Activated T-cell treated with anti-CD3 and anti-CD28 coated beads, Interleukin-2, amount 50 U/mL, for 4 hours (primary cell): Measurements from ENCODE around the gene GRK5. TPM values are rescaled to one million over a fixed set of nuclear protein-coding genes. Genes with fewer than 3 reads are reported as not detected.

ENCODE experiments used
- ATAC-seq, 2 donors: fragments of 200-7000 bp; cut with Tn5 transposase; one replicate each; pipeline ENCODE4 v1.10.0; 2021
- DNase-seq: peaks from one replicate; pipeline ENCODE4 v3.0.0-alpha.2; 2020
- H3K27me3 Mint-ChIP-seq: one replicate; pipeline ENCODE4 v1.8.0; 2021; ENCODE audit warnings: low read depth, mixed read lengths
- H3K36me3 Mint-ChIP-seq: one replicate; pipeline ENCODE4 v1.8.0; 2022; ENCODE audit warnings: mixed read lengths; ENCODE audit not compliant: insufficient read depth
- H3K4me1 Mint-ChIP-seq: one replicate; pipeline ENCODE4 v1.8.0; 2021; ENCODE audit warnings: low read depth, mixed read lengths
- H3K4me3 Mint-ChIP-seq: one replicate; pipeline ENCODE4 v1.8.0; 2021; ENCODE audit warnings: mild to moderate bottlenecking, moderate library complexity, mixed read lengths
- H3K9me3 Mint-ChIP-seq: one replicate; pipeline ENCODE4 v1.8.0; 2021; ENCODE audit warnings: mixed read lengths
- total RNA-seq, 3 donors: library from RNA; stranded (reverse); gene quantifications; one replicate each; pipeline ENCODE4 v1.2.1, GENCODE V29; 2021

GRK5 gene
- total RNA-seq, 3 donors from 2014 or later, result 14.0 to 15.6 (median 15.3) TPM

DNA sequence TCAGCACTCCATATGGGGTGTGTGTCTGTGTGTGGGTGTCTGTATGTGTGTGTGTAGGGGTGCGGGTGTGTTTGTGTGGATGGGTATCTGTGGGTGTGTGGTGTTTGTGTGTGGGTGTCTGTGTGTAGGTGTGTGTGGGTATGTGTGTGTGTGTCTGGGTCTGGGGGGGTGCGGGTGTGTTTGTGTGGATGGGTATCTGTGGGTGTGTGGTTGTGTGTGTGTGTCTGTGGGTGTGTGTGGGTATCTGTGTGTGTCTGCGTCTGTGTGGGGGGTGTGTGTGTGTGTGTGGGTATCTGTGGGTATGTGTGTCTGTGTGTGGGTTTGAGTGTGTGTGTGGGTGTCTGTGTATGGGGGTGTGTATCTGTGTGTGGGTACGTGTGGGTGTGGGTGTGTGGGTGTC lies 186.5 kb downstream of the GRK5 start:
- ATAC-seq, result no peak
- peaks cover 16% of the 10 kb centered on the region for H3K4me1 Mint-ChIP-seq

DNA sequence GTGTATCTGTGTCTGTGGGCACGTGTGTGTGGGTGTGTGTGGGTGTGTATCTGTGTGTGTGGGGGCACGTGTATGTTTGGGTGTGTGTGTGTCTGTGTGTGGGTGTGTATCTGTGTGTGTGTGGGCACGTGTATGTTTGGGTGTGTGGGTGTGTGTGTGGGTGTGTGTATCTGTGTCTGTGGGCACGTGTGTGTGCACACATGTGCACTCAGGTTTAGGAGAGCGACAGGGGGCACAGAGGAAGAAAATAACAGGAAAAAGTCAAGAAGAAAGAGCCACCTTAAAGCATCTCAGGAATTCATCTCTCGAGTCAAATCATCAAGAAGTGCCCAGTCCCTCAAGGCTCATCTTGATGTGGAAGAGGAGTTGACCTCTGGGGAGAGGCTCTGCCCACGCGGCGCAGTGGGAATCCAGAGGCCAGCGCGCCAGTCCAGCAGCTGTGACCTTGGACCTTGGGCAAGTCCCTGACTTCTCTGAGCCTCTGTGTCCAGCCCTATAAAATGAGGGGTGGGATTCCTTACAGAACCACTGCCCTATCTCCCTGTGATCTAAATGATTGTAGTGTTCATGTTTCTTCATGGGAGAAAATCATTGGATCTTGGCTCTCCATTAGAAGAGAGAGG lies 187.4 kb downstream of the GRK5 start:
- Mint-ChIP-seq H3K4me1 (peaks cover 16% of the 10 kb centered on the region), H3K4me3 (no peak overlapping the region), H3K27me3 (no peaks in the 10 kb centered on the region), H3K9me3 (no peaks in the 10 kb centered on the region), H3K36me3 (peaks cover 17% of the 10 kb centered on the region)
- no peak for DNase-seq
- ATAC-seq, result no peak

More for the DNA sequence above, 186.5 kb downstream of the GRK5 start:
- Mint-ChIP-seq H3K27me3 (no peaks in the 10 kb centered on the region), H3K9me3 (no peaks in the 10 kb centered on the region), H3K36me3 (peaks cover 11% of the 10 kb centered on the region), H3K4me3 (no peak overlapping the region)
- DNase-seq, result no peak

DNA sequence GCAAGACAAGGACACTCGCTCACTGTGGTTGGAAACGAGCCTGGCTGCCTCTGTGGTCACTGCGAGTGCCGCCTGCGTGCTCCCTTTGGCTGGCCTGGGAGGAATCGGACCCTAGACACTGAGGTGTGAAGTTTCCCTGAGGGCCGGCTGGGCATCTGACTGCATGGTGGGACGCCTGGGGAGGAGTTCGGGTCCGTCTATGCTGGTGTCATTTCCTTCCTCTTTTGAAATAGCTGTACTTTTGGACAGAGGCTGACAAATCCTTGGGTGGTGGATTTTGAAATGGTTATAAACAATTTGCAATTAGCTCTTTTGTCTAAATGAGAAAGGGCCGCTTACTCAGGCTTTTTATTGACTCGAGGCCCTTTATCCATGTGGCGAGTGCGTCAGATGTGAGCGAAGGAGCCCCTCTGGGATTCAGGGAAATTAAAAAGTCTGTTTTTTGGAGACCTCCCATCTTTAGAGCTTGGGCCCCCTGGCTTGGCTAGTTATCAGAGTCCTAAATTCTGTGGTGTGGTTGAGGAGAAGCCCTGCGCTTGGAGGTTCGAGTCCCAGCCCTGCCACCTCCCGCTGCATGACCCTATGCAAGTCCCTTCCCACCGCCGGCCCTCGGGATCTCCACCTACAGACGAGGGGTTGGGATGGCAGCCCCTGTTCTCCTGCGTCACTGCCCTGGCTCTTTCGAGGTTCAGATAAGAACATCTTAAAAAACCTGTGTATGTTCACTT lies 188.1 kb downstream of the GRK5 start:
- Mint-ChIP-seq H3K9me3 (no peaks in the 10 kb centered on the region), H3K27me3 (no peaks in the 10 kb centered on the region), H3K36me3 (peaks cover 20% of the 10 kb centered on the region), H3K4me1 (peaks cover 16% of the 10 kb centered on the region), H3K4me3 (no peak overlapping the region)
- ATAC-seq (no peak), DNase-seq (no peak)

DNA sequence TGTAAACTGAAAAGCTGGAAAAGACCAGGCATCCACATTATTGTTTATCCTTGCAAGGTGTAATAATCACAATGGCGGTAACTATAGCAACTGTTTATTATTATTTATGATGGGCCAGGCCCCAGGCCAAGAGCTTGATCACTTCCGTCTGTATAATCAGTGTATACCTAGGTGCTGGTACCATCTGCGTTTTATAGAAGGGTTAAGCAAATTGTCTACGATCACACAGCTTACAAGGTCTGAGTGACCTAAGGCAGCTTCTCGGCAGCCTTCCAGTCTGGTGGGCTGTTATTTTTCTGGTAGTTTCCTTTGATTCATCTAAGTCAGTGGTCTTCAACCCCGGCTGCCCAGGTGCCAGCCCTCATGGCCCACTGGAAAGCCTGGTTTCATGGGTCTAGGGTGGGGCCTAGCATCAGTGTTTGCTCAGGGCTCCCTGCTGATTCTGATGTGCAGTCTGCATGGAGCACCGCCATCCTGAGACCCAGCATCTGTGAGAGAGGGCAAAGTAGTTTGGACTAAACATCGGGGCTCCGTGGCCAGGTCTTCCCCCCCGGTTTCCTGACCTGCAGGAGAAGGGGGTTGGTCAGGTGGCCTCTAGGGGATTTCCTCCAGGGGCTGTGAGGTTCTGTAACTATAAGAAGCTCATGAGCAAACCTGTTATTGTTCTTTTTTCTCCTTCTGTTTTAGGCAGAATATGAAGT lies 188.8 kb downstream of the GRK5 start:
- DNase-seq (no peak), ATAC-seq (no peak)
- H3K27me3 Mint-ChIP-seq, result no peaks in the 10 kb centered on the region
- H3K9me3 Mint-ChIP-seq, result no peaks in the 10 kb centered on the region
- peaks cover 16% of the 10 kb centered on the region for H3K36me3 Mint-ChIP-seq
- no peak overlapping the region for H3K4me3 Mint-ChIP-seq
- H3K4me1 Mint-ChIP-seq, result peaks cover 16% of the 10 kb centered on the region

DNA sequence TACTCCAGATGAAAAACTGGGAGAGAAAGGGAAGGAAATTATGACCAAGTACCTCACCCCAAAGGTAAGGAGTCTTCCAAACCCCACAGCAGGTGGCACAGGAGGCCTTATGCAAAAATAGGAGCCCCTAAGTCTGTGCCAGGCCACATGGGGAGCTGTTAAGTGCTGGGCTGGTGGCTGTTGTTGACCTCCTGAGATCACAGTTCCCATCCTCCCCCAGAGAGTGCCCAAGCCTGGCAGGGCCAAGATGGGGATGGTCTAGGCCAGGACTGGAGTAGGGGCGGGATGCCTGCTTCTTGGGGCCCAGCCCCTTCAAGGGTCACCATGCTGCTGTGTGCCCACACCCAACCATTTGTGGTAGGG lies 189.3 kb downstream of the GRK5 start:
- no peak overlapping the region for H3K4me3 Mint-ChIP-seq
- no peak for ATAC-seq
- no peaks in the 10 kb centered on the region for H3K9me3 Mint-ChIP-seq
- H3K36me3 Mint-ChIP-seq, result peaks cover 15% of the 10 kb centered on the region
- peaks cover 16% of the 10 kb centered on the region for H3K4me1 Mint-ChIP-seq
- no peak for DNase-seq
- no peaks in the 10 kb centered on the region for H3K27me3 Mint-ChIP-seq

DNA sequence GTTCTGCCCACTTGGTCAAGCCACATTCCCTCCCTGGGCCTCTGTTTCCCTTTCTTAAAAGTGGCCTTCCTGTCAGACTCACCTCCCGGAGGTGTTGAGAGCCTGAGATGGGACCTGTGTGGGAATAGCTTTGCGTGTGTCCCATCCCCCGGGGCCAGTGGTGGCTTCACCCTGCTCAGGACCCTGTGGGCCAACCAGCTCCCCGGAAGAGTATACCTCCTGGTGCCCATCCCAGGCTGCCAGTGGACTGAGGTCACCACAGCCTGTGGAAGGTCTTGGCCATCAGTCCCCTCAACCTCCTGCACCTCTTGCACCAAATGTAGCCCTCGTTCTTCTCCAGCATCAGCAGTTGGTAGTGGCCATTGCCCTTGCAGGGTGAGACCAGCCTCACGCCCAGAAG lies 190.0 kb downstream of the GRK5 start:
- H3K36me3 Mint-ChIP-seq, result peaks cover 15% of the 10 kb centered on the region
- H3K4me1 Mint-ChIP-seq, result peaks cover 16% of the 10 kb centered on the region
- no peak overlapping the region for H3K4me3 Mint-ChIP-seq
- DNase-seq (no peak), ATAC-seq (no peak)
- H3K9me3 Mint-ChIP-seq, result no peaks in the 10 kb centered on the region
- H3K27me3 Mint-ChIP-seq, result no peaks in the 10 kb centered on the region

DNA sequence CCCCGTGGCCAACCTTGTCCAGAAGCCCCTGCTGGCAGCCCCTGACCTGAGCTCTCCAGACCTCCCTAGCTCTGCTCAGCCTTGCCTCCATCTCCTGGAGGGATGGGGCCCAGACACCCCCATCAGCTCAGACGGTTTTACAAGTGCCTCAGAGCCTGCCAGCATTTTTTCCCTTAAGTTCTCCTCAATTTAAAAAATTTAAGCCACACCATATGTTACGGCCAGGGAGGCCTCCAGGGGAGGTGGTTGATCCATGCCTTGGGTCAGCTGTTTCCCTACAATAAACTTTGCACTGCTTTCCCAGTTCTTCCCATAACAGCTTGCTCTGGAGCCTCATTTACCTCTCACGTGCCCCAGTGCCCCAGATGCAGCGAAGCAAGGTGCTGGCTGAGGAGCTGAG lies 191.6 kb downstream of the GRK5 start:
- Mint-ChIP-seq H3K36me3 (peaks cover 15% of the 10 kb centered on the region), H3K27me3 (no peaks in the 10 kb centered on the region), H3K4me1 (peaks cover 11% of the 10 kb centered on the region), H3K4me3 (no peak overlapping the region), H3K9me3 (no peaks in the 10 kb centered on the region)
- ATAC-seq (no peak), DNase-seq (no peak)

DNA sequence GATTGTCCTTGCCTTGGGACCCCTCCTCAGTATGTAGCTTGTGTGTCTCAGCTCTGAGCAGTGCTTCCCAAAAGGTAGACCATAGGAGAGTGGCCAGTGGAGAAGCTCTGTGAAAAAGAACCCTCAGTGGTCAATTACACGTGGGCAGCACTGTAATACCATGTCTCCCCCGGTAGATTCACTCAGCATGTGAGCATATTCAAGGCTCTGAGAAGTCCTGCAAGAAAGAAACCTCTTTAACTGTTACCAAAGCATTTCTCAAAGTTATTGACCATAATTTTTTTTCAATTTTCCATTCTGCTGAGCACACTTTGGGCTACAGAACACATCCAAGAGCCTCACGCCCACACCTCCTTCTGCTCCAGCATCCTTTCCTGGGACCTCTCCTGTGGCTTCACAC lies 192.1 kb downstream of the GRK5 start:
- no peak for DNase-seq
- Mint-ChIP-seq H3K4me3 (no peak overlapping the region), H3K4me1 (peaks cover 7% of the 10 kb centered on the region), H3K27me3 (no peaks in the 10 kb centered on the region), H3K9me3 (no peaks in the 10 kb centered on the region), H3K36me3 (peaks cover 15% of the 10 kb centered on the region)
- no peak for ATAC-seq

DNA sequence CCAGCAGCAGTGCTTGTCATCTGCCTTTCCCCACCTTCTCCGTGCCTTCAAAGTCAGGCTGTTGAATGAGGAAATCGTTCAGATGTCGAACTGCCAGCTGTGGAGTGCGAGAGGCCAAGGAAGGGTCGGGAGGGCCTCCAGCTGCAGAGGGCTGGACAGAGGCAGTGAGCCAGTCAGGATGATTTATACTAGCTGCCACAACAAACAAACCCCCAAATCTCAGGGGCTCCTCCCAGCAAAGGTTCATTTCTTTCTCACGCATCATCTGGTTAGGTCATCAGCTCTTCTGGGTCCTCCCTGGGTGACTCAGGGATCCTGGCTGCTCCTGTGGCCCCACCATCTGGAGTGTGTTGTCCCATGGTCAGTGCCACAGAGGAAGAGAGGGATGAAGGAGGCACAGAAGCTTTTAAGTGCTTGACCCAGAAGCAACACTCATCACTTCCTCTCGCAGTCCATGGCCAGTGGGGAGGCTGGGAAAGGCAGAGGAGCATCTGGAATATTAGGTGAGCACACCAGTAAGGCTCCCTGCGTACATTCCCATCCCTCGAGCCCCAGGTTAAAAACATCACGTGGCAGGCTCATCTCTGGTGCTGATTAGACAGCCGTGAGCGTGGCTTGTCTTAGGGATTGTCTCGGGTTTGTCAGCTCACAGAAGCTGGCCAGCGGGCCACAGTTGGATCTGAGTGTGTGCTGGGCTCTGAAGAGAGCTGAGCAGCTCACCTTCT lies 194.5 kb downstream of the GRK5 start:
- ATAC-seq (no peak), DNase-seq (no peak)

DNA sequence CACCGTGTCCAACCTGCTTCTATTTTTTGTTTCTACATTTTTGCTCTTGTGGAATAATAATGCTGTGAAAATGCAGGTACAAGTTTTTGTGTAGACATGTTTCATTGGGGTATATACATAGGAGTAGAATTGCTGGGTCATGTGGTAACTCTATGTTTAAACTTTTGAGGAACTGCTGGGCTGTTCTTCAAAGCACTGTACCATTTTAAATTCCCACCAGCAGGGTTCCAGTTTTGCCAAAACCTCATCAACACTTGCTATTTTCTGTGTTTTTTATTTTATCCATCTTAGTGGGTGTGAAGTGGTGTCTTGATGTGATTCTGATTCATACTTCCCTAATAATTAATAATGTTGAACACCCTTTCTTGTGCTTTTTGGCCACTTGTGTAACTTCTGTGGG lies 196.6 kb downstream of the GRK5 start:
- no peaks in the 10 kb centered on the region for H3K27me3 Mint-ChIP-seq
- no peak for ATAC-seq
- H3K4me1 Mint-ChIP-seq, result no peaks in the 10 kb centered on the region
- H3K4me3 Mint-ChIP-seq, result no peak overlapping the region
- peaks cover 12% of the 10 kb centered on the region for H3K36me3 Mint-ChIP-seq
- no peaks in the 10 kb centered on the region for H3K9me3 Mint-ChIP-seq
- DNase-seq, result no peak

More for the DNA sequence above, 194.5 kb downstream of the GRK5 start:
- H3K4me3 Mint-ChIP-seq, result no peak overlapping the region
- no peaks in the 10 kb centered on the region for H3K27me3 Mint-ChIP-seq
- no peaks in the 10 kb centered on the region for H3K4me1 Mint-ChIP-seq
- H3K36me3 Mint-ChIP-seq, result peaks cover 15% of the 10 kb centered on the region
- no peaks in the 10 kb centered on the region for H3K9me3 Mint-ChIP-seq

DNA sequence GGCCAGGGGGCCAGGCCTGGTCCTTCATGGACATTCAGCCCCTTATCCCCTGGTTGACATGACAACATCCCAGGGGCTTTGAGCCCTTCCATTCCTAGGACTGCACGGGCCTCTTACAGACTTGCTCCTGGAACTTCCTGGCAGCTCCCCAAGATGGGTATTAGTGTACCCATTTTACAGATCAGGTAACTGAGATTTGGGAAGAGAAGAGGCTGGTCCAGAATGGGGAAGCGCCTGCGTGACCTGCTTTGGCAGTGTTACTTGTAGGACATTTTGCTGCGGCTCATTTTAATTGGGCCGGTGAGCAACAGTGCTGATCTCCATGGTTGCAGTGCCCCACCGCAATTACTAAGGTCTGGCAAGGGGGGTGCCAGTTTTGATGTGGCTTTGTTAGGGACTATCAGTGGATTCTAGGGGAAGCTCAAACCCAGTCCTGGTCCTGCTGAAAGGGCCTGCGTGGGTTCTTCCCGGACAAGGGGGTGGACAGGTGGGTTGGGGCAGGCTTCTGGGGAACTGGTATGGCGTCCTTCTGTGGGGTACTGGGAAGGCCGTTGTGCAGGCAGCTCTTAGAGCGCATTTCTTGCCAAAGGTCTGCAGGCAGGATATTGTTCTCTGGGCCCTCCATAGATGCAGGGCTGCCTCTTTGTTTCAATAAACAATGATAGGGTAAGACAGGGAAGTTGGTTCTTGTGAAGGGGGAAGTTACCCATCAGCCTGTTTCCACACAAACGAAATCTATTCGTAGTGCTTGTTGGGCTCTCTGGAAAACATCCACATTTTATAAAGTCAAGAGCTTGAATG lies 197.5 kb downstream of the GRK5 start:
- Mint-ChIP-seq H3K4me1 (no peaks in the 10 kb centered on the region), H3K4me3 (no peak overlapping the region), H3K27me3 (no peaks in the 10 kb centered on the region), H3K9me3 (no peaks in the 10 kb centered on the region), H3K36me3 (peaks cover 4% of the 10 kb centered on the region)
- ATAC-seq, result no peak
- DNase-seq, result no peak

DNA sequence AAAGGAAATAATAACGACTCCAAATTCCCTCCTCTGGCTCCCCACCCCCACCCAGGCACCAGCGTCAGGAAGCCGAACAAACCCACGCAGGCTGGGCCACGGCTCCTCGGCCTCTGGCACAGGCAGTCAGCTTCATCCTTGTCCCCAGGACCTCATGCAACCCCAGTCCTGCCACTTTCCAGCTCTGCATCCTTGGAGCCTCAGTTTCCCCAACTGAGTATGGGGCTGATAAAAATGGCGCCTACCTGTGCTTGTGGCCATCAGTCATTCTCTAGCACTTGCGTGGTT lies 198.1 kb downstream of the GRK5 start:
- H3K27me3 Mint-ChIP-seq, result no peaks in the 10 kb centered on the region
- no peak overlapping the region for H3K4me3 Mint-ChIP-seq
- H3K36me3 Mint-ChIP-seq, result peaks cover under 1% of the 10 kb centered on the region
- H3K4me1 Mint-ChIP-seq, result no peaks in the 10 kb centered on the region
- ATAC-seq (no peak), DNase-seq (no peak)
- H3K9me3 Mint-ChIP-seq, result no peaks in the 10 kb centered on the region

DNA sequence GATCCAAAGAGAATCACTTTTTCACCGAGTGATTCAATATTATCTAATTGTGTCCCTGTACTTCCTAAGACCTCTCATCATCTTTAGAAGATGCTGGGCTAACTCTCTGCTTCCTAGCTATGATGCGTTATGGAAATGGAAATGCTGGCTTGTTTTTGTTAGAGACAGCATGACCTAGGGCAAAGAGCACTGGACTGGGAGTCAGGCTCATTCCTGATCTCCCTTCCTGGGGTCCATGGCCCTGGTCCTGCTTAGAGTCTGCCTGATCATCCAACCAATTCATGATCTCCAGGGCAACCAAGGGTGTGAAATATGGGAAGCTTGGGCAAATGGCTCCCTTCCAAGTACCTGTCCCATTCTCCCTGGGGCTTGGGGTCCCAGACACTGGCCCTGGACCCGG lies 198.8 kb downstream of the GRK5 start:
- H3K4me3 Mint-ChIP-seq, result no peak overlapping the region
- peaks cover 2% of the 10 kb centered on the region for H3K4me1 Mint-ChIP-seq
- no peaks in the 10 kb centered on the region for H3K27me3 Mint-ChIP-seq
- peaks cover 4% of the 10 kb centered on the region for H3K36me3 Mint-ChIP-seq
- no peaks in the 10 kb centered on the region for H3K9me3 Mint-ChIP-seq
- no peak for DNase-seq
- no peak for ATAC-seq
